HG03060 (cell line): ENCODE data around the gene MAGI1.

ENCODE experiments used
- ATAC-seq: cut with Tn5 transposase; IDR thresholded peaks from one replicate; pipeline ENCODE4 v1.9.1; 2021; ENCODE audit warnings: low read depth, moderate number of reproducible peaks; ENCODE audit not compliant: unreplicated experiment

The MAGI1 gene

DNA sequence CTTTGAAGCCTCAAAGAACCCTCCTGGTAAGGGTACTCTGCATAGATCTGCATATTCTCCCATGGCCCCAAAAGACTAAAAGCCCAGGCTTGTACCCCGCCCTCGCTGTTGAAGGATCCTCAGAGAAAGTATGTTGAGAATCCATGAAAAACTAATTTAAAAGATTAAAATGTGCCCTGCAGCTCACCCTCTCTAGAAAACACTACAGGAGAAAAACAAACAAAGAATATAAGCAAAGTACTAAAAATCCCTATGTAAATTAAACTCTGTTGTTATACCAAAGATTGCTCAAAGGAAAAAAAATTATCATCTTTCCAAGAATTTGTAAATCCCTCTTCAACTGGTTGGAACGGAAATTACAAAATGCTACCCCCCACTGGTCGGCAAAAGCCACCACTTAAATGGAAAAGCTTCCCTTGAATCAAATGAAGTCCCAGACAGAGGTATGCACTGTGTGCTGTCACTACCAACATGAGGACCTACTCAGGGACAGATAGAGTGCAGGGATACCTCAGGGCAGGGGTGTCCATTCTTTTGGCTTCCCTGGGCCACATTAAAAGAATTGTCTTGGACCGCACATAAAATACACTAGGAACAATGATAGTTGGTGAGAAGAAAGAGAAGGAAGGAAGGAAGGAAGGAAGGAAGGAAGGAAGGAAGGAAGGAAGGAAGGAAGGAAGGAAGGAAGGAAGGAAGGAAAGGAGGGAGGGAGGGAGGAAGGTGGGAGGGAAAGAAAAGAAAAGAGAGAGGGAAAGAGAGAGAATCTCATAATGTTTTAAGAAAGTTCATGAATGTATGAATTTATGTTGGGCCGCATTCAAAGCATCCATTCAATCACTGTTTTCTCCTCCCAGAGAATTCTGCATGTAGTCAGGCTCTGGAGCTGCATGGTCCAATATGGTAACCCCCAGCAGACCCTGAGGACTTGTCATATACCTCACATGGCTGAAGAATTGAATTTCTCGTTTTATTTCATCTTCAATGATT is 88.1 kb downstream of the MAGI1 start:
- no peak for ATAC-seq

DNA sequence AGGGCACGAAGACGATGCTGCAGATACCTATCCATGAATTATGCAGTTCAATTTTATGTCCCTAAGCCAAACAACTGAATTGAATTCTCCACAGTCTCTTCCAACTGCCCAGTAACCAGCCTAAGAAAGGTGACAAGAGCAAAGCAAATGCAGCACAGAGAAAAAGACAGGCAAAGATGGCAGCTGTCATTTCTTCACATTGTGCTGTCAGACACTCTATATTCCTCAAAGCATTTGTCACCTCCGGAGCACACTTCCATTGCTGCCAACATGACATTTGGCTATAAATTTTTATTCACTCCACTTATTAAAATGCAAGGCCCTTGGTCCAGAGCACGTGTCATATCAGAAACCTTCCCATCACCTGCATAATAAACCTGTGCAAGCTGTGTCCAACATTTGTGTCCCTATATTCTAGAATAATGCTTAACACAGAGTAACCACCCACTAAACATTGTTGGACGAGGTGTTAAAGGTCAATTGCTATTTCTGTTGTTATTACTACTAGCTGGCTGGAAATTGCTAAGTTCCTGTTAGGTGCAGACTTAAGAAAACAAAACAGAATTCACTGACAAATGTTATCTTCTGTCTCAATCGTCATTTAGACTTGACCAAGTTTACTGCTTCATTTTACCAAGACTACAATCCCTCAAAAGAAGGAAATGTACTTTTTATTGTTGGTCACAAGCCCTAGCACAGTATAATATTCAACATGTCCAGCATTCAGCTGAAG is 89.7 kb downstream of the MAGI1 start:
- no peak for ATAC-seq

DNA sequence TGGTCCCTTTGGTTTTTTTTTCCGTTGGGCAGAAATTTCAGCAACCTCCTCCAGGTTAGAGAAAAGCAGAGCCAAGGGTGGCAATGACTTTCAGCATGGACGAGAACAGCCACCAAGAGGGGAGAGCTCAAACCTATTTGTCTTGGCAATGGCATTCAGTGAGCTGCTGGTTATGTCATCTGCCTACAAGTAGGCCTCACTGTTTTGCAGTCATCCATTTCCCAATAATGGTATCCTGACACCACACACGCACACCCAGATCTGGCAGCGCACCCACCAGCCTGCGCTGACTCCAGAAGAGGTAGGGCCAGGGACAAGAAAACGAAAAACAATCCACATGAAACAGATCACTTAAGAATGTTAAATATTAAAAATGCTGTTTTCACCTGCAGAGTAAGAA is 92.3 kb downstream of the MAGI1 start:
- no peak for ATAC-seq

- ATAC-seq, result no peak
Observed at GRCh38 chr3:65945953-65946352, 92.8 kb downstream of the MAGI1 start.

- ATAC-seq, result no peak
Observed at GRCh38 chr3:65945480-65945879, 93.2 kb downstream of the MAGI1 start.

GRCh38 chr3:65944252-65944651 is 94.5 kb downstream of the MAGI1 start:
- no peak for ATAC-seq

DNA sequence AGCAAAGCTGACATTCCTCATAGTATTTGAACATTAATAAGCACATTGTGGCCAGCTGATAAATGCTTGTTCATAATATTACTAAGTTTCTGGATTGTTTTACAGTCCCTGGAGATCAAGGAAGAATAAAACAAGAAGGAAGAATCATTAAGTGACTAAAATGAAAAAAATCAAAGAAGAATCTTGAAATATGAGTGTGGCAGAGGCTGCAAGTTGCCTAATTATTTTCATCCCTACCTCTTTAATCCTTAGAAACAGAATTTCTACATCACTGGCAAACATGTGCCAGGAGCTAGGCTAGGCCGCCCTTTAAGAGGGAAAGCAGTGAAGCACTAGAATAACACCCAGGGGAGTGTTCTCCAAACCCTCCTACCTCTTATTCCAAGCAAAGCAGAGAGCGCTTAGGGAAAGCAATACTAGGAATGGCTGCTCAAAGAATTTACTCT is 98.9 kb downstream of the MAGI1 start:
- ATAC-seq, result no peak

DNA sequence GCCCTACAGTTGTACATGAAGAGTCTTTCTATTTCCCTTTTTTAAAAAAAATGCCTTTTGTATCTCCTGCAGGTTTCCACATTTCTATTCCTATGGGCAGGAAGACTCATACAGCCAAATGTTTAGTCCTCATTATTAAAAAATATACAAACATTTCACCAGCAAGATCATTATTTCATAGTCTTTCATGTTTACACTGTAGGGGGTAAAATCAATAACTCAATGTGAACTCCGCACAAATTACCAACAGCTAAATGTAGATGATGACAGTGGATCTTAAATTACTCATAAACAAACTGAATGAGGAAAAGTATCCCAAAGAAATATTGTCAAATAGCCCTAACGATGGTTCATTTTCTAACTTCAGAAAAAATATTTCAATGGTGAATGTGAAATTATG is 99.5 kb downstream of the MAGI1 start:
- ATAC-seq, result no peak

DNA sequence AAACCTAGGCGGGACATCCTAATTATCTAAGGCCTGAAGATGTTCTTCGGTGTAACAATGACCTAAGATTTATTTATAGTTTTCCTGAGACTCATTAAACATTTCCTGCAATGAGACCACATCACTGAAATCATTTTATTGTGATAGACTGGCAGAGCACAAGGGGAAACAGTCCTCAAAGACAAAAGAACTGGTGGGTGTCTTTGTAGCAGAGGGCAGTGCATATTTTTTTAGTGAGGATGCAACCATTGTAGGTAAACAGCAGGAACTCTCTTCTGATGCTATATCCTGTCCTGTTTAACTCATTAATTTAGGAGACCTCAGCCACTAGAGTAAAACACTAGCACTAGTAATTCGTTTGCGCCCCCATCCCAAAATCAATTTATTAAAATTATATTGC is 100.0 kb downstream of the MAGI1 start:
- no peak for ATAC-seq

- no peak for ATAC-seq
Observed at GRCh38 chr3:65938147-65938546, 100.6 kb downstream of the MAGI1 start.

GRCh38 chr3:65936908-65937638 is 101.6 kb downstream of the MAGI1 start:
- no peak for ATAC-seq

DNA sequence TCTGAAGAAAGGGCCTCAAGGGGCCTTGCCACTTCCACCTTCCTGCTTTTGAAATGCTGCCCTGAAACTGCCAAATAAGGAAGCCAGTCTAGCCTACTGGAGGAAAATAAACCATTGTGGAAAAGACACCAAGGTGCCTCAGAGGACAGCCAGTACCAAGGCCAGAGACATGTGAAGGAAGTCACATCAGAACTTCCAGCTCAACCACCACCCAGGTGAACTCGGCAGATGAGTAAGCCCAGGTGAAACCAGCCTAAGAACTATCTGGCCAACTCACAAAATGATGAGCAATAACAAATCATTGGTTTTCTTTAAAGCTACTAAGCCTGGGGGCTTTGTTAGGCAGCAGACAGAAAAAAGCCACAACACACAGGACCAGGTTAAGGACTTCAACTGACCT is 103.0 kb downstream of the MAGI1 start:
- no peak for ATAC-seq

GRCh38 chr3:65930648-65931047 is 108.1 kb downstream of the MAGI1 start:
- no peak for ATAC-seq

DNA sequence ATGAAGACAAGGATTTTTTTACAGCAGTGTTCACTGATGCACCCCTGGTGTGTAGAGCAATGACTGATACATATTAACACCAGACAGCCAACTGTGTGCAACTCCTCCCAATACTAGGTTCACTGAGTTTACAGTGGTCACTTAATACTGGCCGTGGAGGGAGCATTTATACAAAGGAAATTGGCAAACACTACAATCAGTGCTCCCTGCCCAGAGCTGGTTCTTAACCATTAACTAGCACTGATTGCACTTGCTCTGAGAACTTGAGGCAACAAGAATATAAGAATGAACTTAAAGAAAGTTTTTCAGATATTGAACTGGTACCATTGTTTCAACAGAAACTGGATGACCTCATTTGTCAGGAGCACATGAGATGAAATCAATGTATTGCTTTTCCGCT is 110.6 kb downstream of the MAGI1 start:
- no peak for ATAC-seq

- ATAC-seq, result no peak
Observed at GRCh38 chr3:65927576-65927975, 111.1 kb downstream of the MAGI1 start.

GRCh38 chr3:65925254-65925954 is 113.3 kb downstream of the MAGI1 start:
- no peak for ATAC-seq

- ATAC-seq, result no peak
Observed at GRCh38 chr3:65924762-65925161, 114.0 kb downstream of the MAGI1 start.

DNA sequence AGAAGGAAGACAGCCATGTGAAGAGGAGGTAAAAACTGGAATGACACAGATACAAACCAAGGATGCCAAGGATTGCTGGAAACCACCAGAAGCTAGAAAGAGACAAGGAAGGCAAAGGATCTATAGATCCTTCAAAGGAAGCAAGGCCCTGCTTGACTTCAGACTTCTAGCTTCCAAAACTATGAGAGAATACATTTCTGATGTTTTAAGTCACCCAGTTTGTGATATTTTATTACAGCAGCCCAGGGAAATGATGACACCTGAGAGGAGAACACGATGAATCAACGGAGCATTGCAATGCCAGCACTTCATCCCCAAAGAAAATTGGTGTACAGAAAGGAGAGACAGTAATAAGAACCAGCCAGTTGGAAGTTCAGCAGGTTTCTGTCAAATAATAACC is 116.3 kb downstream of the MAGI1 start:
- no peak for ATAC-seq

- ATAC-seq, result no peak
Observed at GRCh38 chr3:65919826-65920225, 118.9 kb downstream of the MAGI1 start.

- ATAC-seq, result no peak
Observed at GRCh38 chr3:65915477-65915876, 123.2 kb downstream of the MAGI1 start.
